Keratinocyte (primary cell): ENCODE results near the gene ZPLD1. TPM values are rescaled to one million over a fixed set of nuclear protein-coding genes. Genes with fewer than 3 reads are reported as not detected.

Source experiments
- DNase-seq: peaks from one replicate; pipeline ENCODE4 v3.0.0-alpha.2; 2011; ENCODE audit warnings: low read depth, missing footprints, low spot score
- FAIRE-seq: peaks from 2 replicates; lab custom pipeline; 2011; peaks lifted over from hg19 to GRCh38; lab: Jason Lieb, UNC
- H2AFZ ChIP-seq: 2 replicates; pipeline ENCODE4 v1.6.0; 2012; ENCODE audit warnings: low read length, control low read depth, inconsistent platforms; ENCODE audit not compliant: control insufficient read depth
- H3K27ac ChIP-seq: 2 replicates; pipeline ENCODE4 v1.5.1; 2011; ENCODE audit warnings: low read length; ENCODE audit not compliant: control insufficient read depth, insufficient read depth
- H3K27me3 ChIP-seq: 3 replicates; pipeline ENCODE4 v1.6.0; 2011; ENCODE audit warnings: low read length; ENCODE audit not compliant: control insufficient read depth, insufficient read depth; ENCODE audit errors: extremely low read depth
- H3K36me3 ChIP-seq, 2 experiments: 2 replicates in 1 of 2; 3 replicates in 1 of 2; pipeline ENCODE4 v1.5.1; 2011; ENCODE audit warnings: low read length in 2 of 2, mild to moderate bottlenecking in 1 of 2; ENCODE audit not compliant: control insufficient read depth in 2 of 2, insufficient read depth in 2 of 2; ENCODE audit errors: extremely low read depth in 1 of 2
- H3K4me1 ChIP-seq: 3 replicates; pipeline ENCODE4 v1.5.1; 2011; ENCODE audit warnings: low read length; ENCODE audit not compliant: control insufficient read depth, insufficient read depth; ENCODE audit errors: extremely low read depth
- H3K4me2 ChIP-seq: 3 replicates; pipeline ENCODE4 v1.6.0; 2011; ENCODE audit warnings: low read depth, low read length; ENCODE audit not compliant: control insufficient read depth, insufficient read depth; ENCODE audit errors: extremely low read depth
- H3K4me3 ChIP-seq, 3 experiments: fragments of 200-600 bp in 1 of 3; sonication (generic) in 1 of 3; 2 replicates in 2 of 3; 3 replicates in 1 of 3; pipeline ENCODE4 v1.5.1; 2011 to 2016; ENCODE audit warnings: low read length in 3 of 3, mild to moderate bottlenecking in 3 of 3, control low read depth in 2 of 3, inconsistent platforms in 1 of 3, low read depth in 1 of 3, mixed read lengths in 1 of 3, mixed run types in 1 of 3, moderate library complexity in 1 of 3; ENCODE audit not compliant: control insufficient read depth in 2 of 3, insufficient read depth in 2 of 3; ENCODE audit errors: extremely low read depth in 1 of 3
- H3K79me2 ChIP-seq: 2 replicates; pipeline ENCODE4 v1.6.0; 2012; ENCODE audit warnings: low read length; ENCODE audit not compliant: control insufficient read depth, insufficient read depth
- H3K9ac ChIP-seq: 3 replicates; pipeline ENCODE4 v1.6.0; 2011; ENCODE audit warnings: low read length; ENCODE audit not compliant: control insufficient read depth, insufficient read depth; ENCODE audit errors: extremely low read depth
- H3K9me1 ChIP-seq: 3 replicates; pipeline ENCODE4 v1.6.0; 2011; ENCODE audit warnings: low read length; ENCODE audit not compliant: control insufficient read depth, insufficient read depth; ENCODE audit errors: extremely low read depth
- H3K9me3 ChIP-seq: 2 replicates; pipeline ENCODE4 v1.5.1; 2012; ENCODE audit warnings: low read depth, low read length; ENCODE audit not compliant: control insufficient read depth
- H4K20me1 ChIP-seq: 3 replicates; pipeline ENCODE4 v1.6.0; 2011; ENCODE audit warnings: low read length; ENCODE audit not compliant: control insufficient read depth, insufficient read depth; ENCODE audit errors: extremely low read depth
- EZH2 ChIP-seq: IDR thresholded peaks from one replicate; pipeline ENCODE4 v1.6.1; 2012; ENCODE audit warnings: inconsistent platforms, mild to moderate bottlenecking, low read length, moderate library complexity
- dilution Hi-C: fragments of 300-500 bp; cut with MboI; formaldehyde crosslinking; loops from one replicate; pipeline ENCODE4 v1.7.0; 2020; ENCODE audit warnings: low sequenced_read_pairs; ENCODE audit not compliant: extremely low pct_ligation_motif_present
- polyA plus RNA-seq, 5 experiments: library from polyadenylated mRNA; depleted of rRNA in 3 of 5; stranded (reverse) in 3 of 5; stranded (forward) in 1 of 5; unstranded in 1 of 5; fragments of >200 nt; gene quantifications; 1 replicate in 1 of 5; 2 replicates in 3 of 5; 3 replicates in 1 of 5; pipeline versions ENCODE4 v1.2.1 to v1.2.3, GENCODE V29; 2011 to 2012; ENCODE audit warnings: missing spikeins in 2 of 5, low read depth in 1 of 5, low replicate concordance in 1 of 5
- TF ChIP-seq, protein P1 (sequence below), 3 experiments: IDR thresholded peaks in 1 of 3; conservative IDR thresholded peaks in 1 of 3; optimal IDR thresholded peaks in 1 of 3; 2 replicates in 2 of 3; 3 replicates in 1 of 3; pipeline versions ENCODE3 to v1.5.1; 2011; ENCODE audit warnings: low read length in 3 of 3, mild to moderate bottlenecking in 3 of 3, moderate library complexity in 2 of 3, control low read depth in 1 of 3, inconsistent platforms in 1 of 3; ENCODE audit not compliant: insufficient read depth in 2 of 3; ENCODE audit errors: extremely low read depth in 1 of 3

ZPLD1 gene
- polyA plus RNA-seq, 1 donor (not counting 4 experiments of a cell fraction or from before 2014, with no cell fraction given) = 2.1 TPM

DNA sequence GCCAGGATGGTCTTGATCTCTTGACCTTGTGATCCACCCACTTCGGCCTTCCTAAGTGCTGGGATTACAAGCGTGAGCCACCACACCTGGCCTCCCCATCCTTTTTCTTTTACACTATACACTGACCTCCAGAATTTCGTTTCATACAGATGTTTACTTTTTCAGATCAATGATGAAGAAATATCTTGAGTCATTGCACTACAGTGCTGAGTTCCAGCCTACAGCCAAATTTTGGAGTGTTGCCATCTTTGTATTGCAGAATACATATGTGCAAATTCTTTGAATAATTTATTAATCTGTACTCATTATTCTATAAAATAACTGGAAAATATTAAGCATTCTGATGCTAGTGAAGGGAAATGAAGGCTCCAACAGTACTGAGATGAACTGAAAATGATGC is 12.5 kb downstream of the ZPLD1 start:
- dilution Hi-C loops = no loop called here
- no peak overlapping the region for H3K9ac ChIP-seq
- DNase-seq (no peak), FAIRE-seq (no peak)
- H3K4me2 ChIP-seq = no peak overlapping the region
- H3K79me2 ChIP-seq = no peaks in the 10 kb centered on the region
- no peak overlapping the region for H3K27ac ChIP-seq
- H3K4me1 ChIP-seq = peaks cover 8% of the 10 kb centered on the region
- no peaks in the 10 kb centered on the region for H3K27me3 ChIP-seq
- no peaks in the 10 kb centered on the region for H3K9me1 ChIP-seq
- H2AFZ ChIP-seq = no peak overlapping the region
- TF ChIP-seq EZH2 = no peak
- TF ChIP-seq, protein P1, sequence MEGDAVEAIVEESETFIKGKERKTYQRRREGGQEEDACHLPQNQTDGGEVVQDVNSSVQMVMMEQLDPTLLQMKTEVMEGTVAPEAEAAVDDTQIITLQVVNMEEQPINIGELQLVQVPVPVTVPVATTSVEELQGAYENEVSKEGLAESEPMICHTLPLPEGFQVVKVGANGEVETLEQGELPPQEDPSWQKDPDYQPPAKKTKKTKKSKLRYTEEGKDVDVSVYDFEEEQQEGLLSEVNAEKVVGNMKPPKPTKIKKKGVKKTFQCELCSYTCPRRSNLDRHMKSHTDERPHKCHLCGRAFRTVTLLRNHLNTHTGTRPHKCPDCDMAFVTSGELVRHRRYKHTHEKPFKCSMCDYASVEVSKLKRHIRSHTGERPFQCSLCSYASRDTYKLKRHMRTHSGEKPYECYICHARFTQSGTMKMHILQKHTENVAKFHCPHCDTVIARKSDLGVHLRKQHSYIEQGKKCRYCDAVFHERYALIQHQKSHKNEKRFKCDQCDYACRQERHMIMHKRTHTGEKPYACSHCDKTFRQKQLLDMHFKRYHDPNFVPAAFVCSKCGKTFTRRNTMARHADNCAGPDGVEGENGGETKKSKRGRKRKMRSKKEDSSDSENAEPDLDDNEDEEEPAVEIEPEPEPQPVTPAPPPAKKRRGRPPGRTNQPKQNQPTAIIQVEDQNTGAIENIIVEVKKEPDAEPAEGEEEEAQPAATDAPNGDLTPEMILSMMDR (optimal IDR thresholded peaks at IDR 0.05 in 1 of 3, IDR thresholded peaks at IDR 0.05 in 1 of 3, conservative IDR thresholded peaks at IDR 0.05 in 1 of 3; ENCODE audit: extremely low read depth in 1 of 3, insufficient read depth in 2 of 3, low read length in 3 of 3) = no peak
- H3K36me3 ChIP-seq = no peaks in the 10 kb centered on the region
- H4K20me1 ChIP-seq = no peaks in the 10 kb centered on the region
- H3K9me3 ChIP-seq = no peaks in the 10 kb centered on the region
- H3K4me3 ChIP-seq = no peak overlapping the region

DNA sequence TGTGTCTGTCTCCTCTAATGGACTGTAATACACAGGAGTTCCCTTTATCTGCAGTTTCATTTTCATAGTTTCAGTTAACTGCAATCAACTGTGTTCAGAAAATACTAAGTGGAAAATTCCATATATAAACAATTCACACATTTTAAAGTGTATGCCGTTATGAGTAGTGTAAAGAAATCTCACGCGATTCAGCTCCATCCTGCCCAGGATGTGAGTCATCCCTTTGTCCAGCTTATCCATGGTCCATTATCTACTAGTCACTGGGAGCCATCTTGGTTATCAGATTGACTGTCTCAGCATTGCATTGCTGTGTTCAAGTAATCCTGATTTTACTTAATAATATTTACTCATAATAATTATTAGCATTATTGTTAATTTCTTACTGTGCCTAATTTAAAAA is 14.5 kb downstream of the ZPLD1 start:
- Histone ChIP-seq H3K4me2 (no peak overlapping the region), H3K9me3 (no peaks in the 10 kb centered on the region), H3K4me3 (no peak overlapping the region), H4K20me1 (no peaks in the 10 kb centered on the region), H3K27me3 (no peaks in the 10 kb centered on the region), H3K36me3 (no peaks in the 10 kb centered on the region), H3K27ac (no peak overlapping the region), H2AFZ (no peak overlapping the region), H3K9ac (no peak overlapping the region), H3K79me2 (no peaks in the 10 kb centered on the region), H3K9me1 (no peaks in the 10 kb centered on the region), H3K4me1 (peaks cover 8% of the 10 kb centered on the region)
- dilution Hi-C loops = no loop called here
- TF ChIP-seq EZH2 = no peak
- TF ChIP-seq, protein P1 (optimal IDR thresholded peaks at IDR 0.05 in 1 of 3, IDR thresholded peaks at IDR 0.05 in 1 of 3, conservative IDR thresholded peaks at IDR 0.05 in 1 of 3; ENCODE audit: extremely low read depth in 1 of 3, insufficient read depth in 2 of 3, low read length in 3 of 3) = no peak
- DNase-seq (no peak), FAIRE-seq (no peak)
